ENCODE measurements around the gene CHI3L2.

CHI3L2 gene

DNA sequence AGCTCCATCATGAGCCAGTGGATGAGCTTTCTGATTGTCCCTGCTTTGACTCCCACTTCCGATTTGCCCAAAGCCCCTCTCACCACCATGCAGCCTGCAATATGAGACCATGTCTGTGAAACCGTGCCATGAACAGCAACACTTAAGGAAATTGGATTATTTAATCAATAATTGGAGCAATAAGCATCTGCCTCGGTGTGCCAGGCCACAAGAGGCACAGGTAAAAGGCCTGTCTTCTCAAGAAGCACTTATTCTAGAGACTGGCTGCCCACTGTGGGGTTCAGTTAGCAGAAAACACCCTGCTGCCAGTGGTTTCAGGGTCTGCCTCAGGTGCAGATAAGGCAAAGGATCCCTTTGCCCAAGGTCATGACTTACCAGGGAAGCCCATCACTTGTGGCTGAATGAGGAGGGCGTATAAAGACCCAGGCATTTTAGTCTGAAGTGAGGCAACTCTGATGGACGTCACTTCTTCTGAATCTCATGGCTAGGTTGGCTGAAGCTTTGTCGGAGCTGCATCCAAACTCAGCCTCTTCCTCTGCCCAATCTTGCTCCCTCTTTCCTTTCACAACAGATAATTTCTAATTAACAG is 7.1 kb upstream of the CHI3L2 start:
- H3K9me3 ChIP-seq (ENCODE audit: control insufficient read depth, low read length), result no peaks in the 10 kb centered on the region
- H3K4me1 ChIP-seq (ENCODE audit: control insufficient read depth, insufficient read depth, low read length, poor library complexity, severe bottlenecking), result peaks cover 78% of the 10 kb centered on the region
- no peaks in the 10 kb centered on the region for H3K27me3 ChIP-seq (replicated peaks; ENCODE audit: control insufficient read depth, insufficient read depth, low read length, poor library complexity, severe bottlenecking)
- DNase-seq, result no peak
- peak overlapping the region; percentile 72 for H3K27ac ChIP-seq (ENCODE audit: insufficient read depth, low read length, poor library complexity, severe bottlenecking)
- H3K4me3 ChIP-seq (ENCODE audit: insufficient read depth, low read depth, low read length, poor library complexity, severe bottlenecking), result no peak overlapping the region
- H3K36me3 ChIP-seq (ENCODE audit: control insufficient read depth, insufficient read depth, low read length), result no peaks in the 10 kb centered on the region

GRCh38 chr1:111221276-111221632 is 6.3 kb upstream of the CHI3L2 start:
- peak overlapping the region; percentile 72 for H3K27ac ChIP-seq (ENCODE audit: insufficient read depth, low read length, poor library complexity, severe bottlenecking)
- H3K4me1 ChIP-seq (ENCODE audit: control insufficient read depth, insufficient read depth, low read length, poor library complexity, severe bottlenecking), result peaks cover 80% of the 10 kb centered on the region
- no peak overlapping the region for H3K4me3 ChIP-seq (ENCODE audit: insufficient read depth, low read depth, low read length, poor library complexity, severe bottlenecking)
- no peak for DNase-seq
- H3K9me3 ChIP-seq (ENCODE audit: control insufficient read depth, low read length), result no peaks in the 10 kb centered on the region
- H3K36me3 ChIP-seq (ENCODE audit: control insufficient read depth, insufficient read depth, low read length), result no peaks in the 10 kb centered on the region
- no peaks in the 10 kb centered on the region for H3K27me3 ChIP-seq (replicated peaks; ENCODE audit: control insufficient read depth, insufficient read depth, low read length, poor library complexity, severe bottlenecking)

DNA sequence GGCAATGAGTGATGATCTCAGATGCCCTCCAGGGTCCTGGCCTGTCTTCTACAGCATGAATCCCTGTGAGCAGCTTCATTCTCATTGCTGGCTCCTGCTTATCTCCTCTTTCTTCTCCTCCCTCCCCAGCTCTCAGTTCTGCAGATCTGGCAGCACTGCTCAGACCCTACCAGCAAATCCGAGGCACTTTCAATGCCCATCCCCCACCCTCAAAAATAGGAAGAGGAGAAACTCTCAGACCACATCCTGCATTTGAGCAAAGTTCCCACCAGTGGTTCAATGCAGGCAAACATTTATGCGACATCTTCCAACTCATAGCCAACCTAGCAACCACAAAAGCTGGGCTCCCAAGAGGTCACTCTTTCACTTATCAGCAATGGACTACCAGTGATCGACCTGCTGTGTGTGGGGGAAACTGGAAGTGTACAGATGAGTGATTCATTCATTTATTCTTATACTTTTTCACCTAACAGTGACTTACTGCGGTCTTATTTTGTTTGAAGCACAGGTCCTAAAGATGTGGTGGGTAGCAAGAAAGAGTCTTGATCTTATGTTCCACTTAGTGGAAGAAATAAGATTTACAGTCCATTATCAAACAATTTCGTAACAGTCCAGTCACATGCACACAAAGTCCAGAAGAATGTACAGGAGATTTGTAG is 5.8 kb upstream of the CHI3L2 start:
- peak in 1 of 3 donors; percentile 22 for DNase-seq

GRCh38 chr1:111222308-111223125 is 5.0 kb upstream of the CHI3L2 start:
- DNase-seq, result peak; percentile 45 to 70 (median 52)
- Histone ChIP-seq H3K27ac (ENCODE audit: insufficient read depth, low read length, poor library complexity, severe bottlenecking) (peak overlapping the region; percentile 72), H3K4me1 (ENCODE audit: control insufficient read depth, insufficient read depth, low read length, poor library complexity, severe bottlenecking) (peaks cover 79% of the 10 kb centered on the region), H3K36me3 (ENCODE audit: control insufficient read depth, insufficient read depth, low read length) (no peaks in the 10 kb centered on the region), H3K4me3 (ENCODE audit: insufficient read depth, low read depth, low read length, poor library complexity, severe bottlenecking) (peak overlapping the region; percentile 28), H3K27me3 (replicated peaks; ENCODE audit: control insufficient read depth, insufficient read depth, low read length, poor library complexity, severe bottlenecking) (no peaks in the 10 kb centered on the region), H3K9me3 (ENCODE audit: control insufficient read depth, low read length) (no peaks in the 10 kb centered on the region)

More for the DNA sequence above, 5.8 kb upstream of the CHI3L2 start:
- peak overlapping the region; percentile 72 for H3K27ac ChIP-seq (ENCODE audit: insufficient read depth, low read length, poor library complexity, severe bottlenecking)
- peak overlapping the region; percentile 28 for H3K4me3 ChIP-seq (ENCODE audit: insufficient read depth, low read depth, low read length, poor library complexity, severe bottlenecking)
- no peaks in the 10 kb centered on the region for H3K9me3 ChIP-seq (ENCODE audit: control insufficient read depth, low read length)
- H3K36me3 ChIP-seq (ENCODE audit: control insufficient read depth, insufficient read depth, low read length), result no peaks in the 10 kb centered on the region
- H3K27me3 ChIP-seq (replicated peaks; ENCODE audit: control insufficient read depth, insufficient read depth, low read length, poor library complexity, severe bottlenecking), result no peaks in the 10 kb centered on the region
- H3K4me1 ChIP-seq (ENCODE audit: control insufficient read depth, insufficient read depth, low read length, poor library complexity, severe bottlenecking), result peaks cover 80% of the 10 kb centered on the region

DNA sequence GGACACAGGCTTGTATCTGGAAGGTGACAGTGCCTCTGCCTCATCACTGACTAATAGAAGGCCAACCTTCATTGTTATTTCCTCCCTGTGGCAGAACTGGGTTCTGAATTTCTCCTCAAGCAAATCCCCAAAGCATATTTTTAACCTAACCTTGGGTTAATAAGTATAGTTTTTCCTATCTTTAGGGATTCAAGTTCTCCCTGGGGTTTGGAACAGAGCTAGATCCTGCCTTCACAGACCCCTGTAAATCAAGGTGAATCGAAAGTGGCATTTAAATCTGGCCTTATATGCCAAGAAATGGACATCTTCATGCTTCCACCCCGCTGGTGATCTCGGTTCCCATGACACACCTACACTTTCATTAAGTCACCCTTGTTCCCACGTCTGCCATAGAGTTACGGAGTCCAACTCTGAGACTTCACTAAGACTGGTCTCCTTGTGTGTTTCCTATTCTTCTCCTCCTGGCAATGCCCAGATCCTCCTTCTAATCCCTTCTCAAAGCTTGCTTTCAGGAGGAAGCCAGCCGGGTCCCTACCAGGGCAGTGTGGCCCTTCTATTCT is 4.3 kb upstream of the CHI3L2 start:
- Histone ChIP-seq H3K27me3 (replicated peaks; ENCODE audit: control insufficient read depth, insufficient read depth, low read length, poor library complexity, severe bottlenecking) (no peaks in the 10 kb centered on the region), H3K4me3 (ENCODE audit: insufficient read depth, low read depth, low read length, poor library complexity, severe bottlenecking) (peak overlapping the region; percentile 28), H3K4me1 (ENCODE audit: control insufficient read depth, insufficient read depth, low read length, poor library complexity, severe bottlenecking) (peaks cover 81% of the 10 kb centered on the region), H3K27ac (ENCODE audit: insufficient read depth, low read length, poor library complexity, severe bottlenecking) (peak overlapping the region; percentile 72), H3K9me3 (ENCODE audit: control insufficient read depth, low read length) (no peaks in the 10 kb centered on the region), H3K36me3 (ENCODE audit: control insufficient read depth, insufficient read depth, low read length) (no peaks in the 10 kb centered on the region)
- DNase-seq, result no peak

DNA sequence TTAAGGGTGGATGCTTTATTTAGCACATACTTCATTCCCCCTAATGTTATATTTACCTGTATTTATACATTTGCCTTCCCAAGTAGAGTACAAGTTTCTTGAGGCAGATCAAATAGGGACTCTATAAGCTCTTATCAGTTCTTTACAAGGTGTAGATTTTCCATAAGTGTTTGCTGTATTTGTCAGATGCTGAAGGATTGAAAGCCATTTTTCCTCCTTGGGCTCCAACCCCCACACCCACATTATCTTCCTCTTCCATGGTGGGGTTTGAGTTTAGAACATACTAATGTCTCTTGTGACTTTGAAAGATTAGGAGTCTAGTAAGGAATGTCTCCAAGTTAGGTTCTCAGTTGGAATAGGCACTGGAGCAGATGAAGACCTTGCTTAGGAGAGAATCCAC is 2.4 kb upstream of the CHI3L2 start:
- Histone ChIP-seq H3K4me1 (ENCODE audit: control insufficient read depth, insufficient read depth, low read length, poor library complexity, severe bottlenecking) (peaks cover 70% of the 10 kb centered on the region), H3K27me3 (replicated peaks; ENCODE audit: control insufficient read depth, insufficient read depth, low read length, poor library complexity, severe bottlenecking) (no peaks in the 10 kb centered on the region), H3K4me3 (ENCODE audit: insufficient read depth, low read depth, low read length, poor library complexity, severe bottlenecking) (peak overlapping the region; percentile 9), H3K36me3 (ENCODE audit: control insufficient read depth, insufficient read depth, low read length) (no peaks in the 10 kb centered on the region), H3K27ac (ENCODE audit: insufficient read depth, low read length, poor library complexity, severe bottlenecking) (peak overlapping the region; percentile 44), H3K9me3 (ENCODE audit: control insufficient read depth, low read length) (no peaks in the 10 kb centered on the region)
- no peak for DNase-seq

DNA sequence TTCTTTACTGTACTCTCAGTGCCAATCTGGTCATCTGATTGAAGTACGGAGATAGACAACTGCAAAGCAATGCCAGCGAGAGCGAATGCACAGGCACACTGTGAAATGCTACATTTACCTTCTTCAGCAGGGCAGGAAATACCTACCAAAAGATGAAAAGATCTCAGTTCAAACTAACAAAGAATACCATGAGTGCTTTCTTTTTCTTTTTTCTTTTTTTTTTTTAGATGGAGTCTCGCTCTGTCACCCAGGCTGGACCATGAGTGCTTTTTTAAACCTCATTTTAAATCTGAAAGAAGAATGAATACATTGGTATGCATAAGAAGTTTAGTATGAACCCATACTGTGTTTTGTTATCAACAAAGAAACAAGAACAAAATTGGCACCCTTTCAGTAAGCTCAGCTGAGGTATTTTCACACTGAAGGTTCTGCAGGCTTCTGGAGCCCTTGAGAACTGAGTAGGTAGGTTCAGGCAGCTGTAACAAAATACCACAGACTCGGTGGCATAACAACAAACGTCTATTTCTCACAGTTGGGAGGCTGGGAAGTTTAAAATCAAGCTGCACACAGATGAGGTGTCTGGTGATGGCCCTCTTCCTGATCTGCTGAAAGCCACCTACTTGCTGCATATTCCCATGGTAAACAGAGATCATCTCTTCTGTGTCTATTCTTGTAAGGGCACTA is 1.7 kb upstream of the CHI3L2 start:
- Histone ChIP-seq H3K27ac (ENCODE audit: insufficient read depth, low read length, poor library complexity, severe bottlenecking) (peak overlapping the region; percentile 44), H3K4me1 (ENCODE audit: control insufficient read depth, insufficient read depth, low read length, poor library complexity, severe bottlenecking) (peaks cover 62% of the 10 kb centered on the region), H3K4me3 (ENCODE audit: insufficient read depth, low read depth, low read length, poor library complexity, severe bottlenecking) (peak overlapping the region; percentile 9), H3K36me3 (ENCODE audit: control insufficient read depth, insufficient read depth, low read length) (no peaks in the 10 kb centered on the region), H3K9me3 (ENCODE audit: control insufficient read depth, low read length) (no peaks in the 10 kb centered on the region), H3K27me3 (replicated peaks; ENCODE audit: control insufficient read depth, insufficient read depth, low read length, poor library complexity, severe bottlenecking) (no peaks in the 10 kb centered on the region)
- no peak for DNase-seq

GRCh38 chr1:111227851-111228747 is 586 bp downstream of the CHI3L2 start:
- Histone ChIP-seq H3K27ac (ENCODE audit: insufficient read depth, low read length, poor library complexity, severe bottlenecking) (no peak overlapping the region), H3K9me3 (ENCODE audit: control insufficient read depth, low read length) (no peaks in the 10 kb centered on the region), H3K27me3 (replicated peaks; ENCODE audit: control insufficient read depth, insufficient read depth, low read length, poor library complexity, severe bottlenecking) (no peaks in the 10 kb centered on the region), H3K36me3 (ENCODE audit: control insufficient read depth, insufficient read depth, low read length) (no peaks in the 10 kb centered on the region), H3K4me1 (ENCODE audit: control insufficient read depth, insufficient read depth, low read length, poor library complexity, severe bottlenecking) (peaks cover 40% of the 10 kb centered on the region), H3K4me3 (ENCODE audit: insufficient read depth, low read depth, low read length, poor library complexity, severe bottlenecking) (no peak overlapping the region)
- DNase-seq, result no peak

DNA sequence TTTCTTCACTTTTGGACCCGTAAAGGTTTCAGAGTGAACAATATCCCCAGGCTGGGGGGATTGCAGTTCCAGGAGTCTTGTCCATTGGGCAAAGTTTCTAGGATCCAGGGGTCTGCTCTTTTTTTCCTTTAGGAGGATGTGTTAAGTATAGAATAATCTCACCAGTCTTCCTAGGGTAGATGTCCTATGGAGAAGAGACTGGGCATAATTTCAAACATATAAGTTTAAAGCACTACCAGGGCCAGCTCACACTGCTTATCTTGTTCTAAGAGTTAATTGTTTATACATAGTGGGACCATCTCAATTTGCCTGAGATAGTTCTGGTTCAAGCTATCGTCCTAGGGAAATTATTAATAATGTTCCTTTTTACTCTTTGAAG is 1.2 kb downstream of the CHI3L2 start:
- H3K9me3 ChIP-seq (ENCODE audit: control insufficient read depth, low read length), result no peaks in the 10 kb centered on the region
- no peak for DNase-seq
- H3K27ac ChIP-seq (ENCODE audit: insufficient read depth, low read length, poor library complexity, severe bottlenecking), result no peak overlapping the region
- H3K4me1 ChIP-seq (ENCODE audit: control insufficient read depth, insufficient read depth, low read length, poor library complexity, severe bottlenecking), result peaks cover 34% of the 10 kb centered on the region
- H3K36me3 ChIP-seq (ENCODE audit: control insufficient read depth, insufficient read depth, low read length), result no peaks in the 10 kb centered on the region
- H3K27me3 ChIP-seq (replicated peaks; ENCODE audit: control insufficient read depth, insufficient read depth, low read length, poor library complexity, severe bottlenecking), result no peaks in the 10 kb centered on the region
- H3K4me3 ChIP-seq (ENCODE audit: insufficient read depth, low read depth, low read length, poor library complexity, severe bottlenecking), result no peak overlapping the region

All from effector memory CD4-positive, alpha-beta T cell (primary cell).